K562 (cell line): ENCODE data around the gene NPIPB2. TPM values are rescaled to one million over a fixed set of nuclear protein-coding genes. Genes with fewer than 3 reads are reported as not detected.
A peak's percentile ranks its signal among the peaks of the same experiment; 100 is the strongest.

Experiments used
- ATF4 ChIP-seq: fragments of 450-650 bp; formaldehyde crosslinking; IDR thresholded peaks from 2 replicates; pipeline ENCODE4 v1.4.0; 2022; ENCODE audit warnings: mild to moderate bottlenecking, moderate library complexity
- ELK1 ChIP-seq: sonication (generic); formaldehyde crosslinking; IDR thresholded peaks from 2 replicates; pipeline ENCODE4 v1.8.1; 2022; ENCODE audit warnings: missing genetic modification reagents
- ELK3 ChIP-seq: fragments of 450-650 bp; formaldehyde crosslinking; IDR thresholded peaks from 2 replicates; pipeline ENCODE4 v1.4.0; 2020; ENCODE audit warnings: mild to moderate bottlenecking
- HINFP ChIP-seq: fragments of 450-650 bp; conservative IDR thresholded peaks from 2 replicates; pipeline ENCODE4 v1.6.1; 2016; ENCODE audit warnings: missing genetic modification characterization, low read depth, mild to moderate bottlenecking, control low read depth, missing compliant biosample characterization
- HMGN3 ChIP-seq: IDR thresholded peaks from 2 replicates; pipeline ENCODE4 v1.6.1; 2011; ENCODE audit warnings: borderline replicate concordance, low read depth, mild to moderate bottlenecking, mixed read lengths, low read length; ENCODE audit not compliant: insufficient read length; ENCODE audit errors: extremely low read depth
- L3MBTL2 ChIP-seq: fragments of 450-650 bp; IDR thresholded peaks from 2 replicates; pipeline ENCODE4 v1.6.1; 2016; ENCODE audit warnings: mild to moderate bottlenecking, moderate library complexity
- MXI1 ChIP-seq: IDR thresholded peaks from 2 replicates; pipeline ENCODE4 v1.6.1; 2011; ENCODE audit warnings: low read depth, mild to moderate bottlenecking, improper control_type of control experiment, low read length
- STAT5B ChIP-seq: fragments of 250-450 bp; sonication (Bioruptor Pico); IDR thresholded peaks from 2 replicates; pipeline ENCODE4 v1.8.0; 2021; ENCODE audit warnings: mild to moderate bottlenecking, inconsistent platforms
- THAP12 ChIP-seq: fragments of 250-450 bp; sonication (Bioruptor Pico); IDR thresholded peaks from 2 replicates; pipeline ENCODE4 v1.9.0; 2021; ENCODE audit warnings: mild to moderate bottlenecking, inconsistent platforms
- ZNF764 ChIP-seq: fragments of 250-450 bp; sonication (Bioruptor Pico); IDR thresholded peaks from 2 replicates; pipeline ENCODE4 v1.4.0; 2020; ENCODE audit warnings: low read depth, mild to moderate bottlenecking, moderate library complexity
- ZNF830 ChIP-seq: fragments of 250-450 bp; sonication (Bioruptor Pico); IDR thresholded peaks from 2 replicates; pipeline ENCODE4 v1.5.0; 2021; ENCODE audit warnings: mild to moderate bottlenecking
- polyA plus RNA-seq, 8 experiments: library from polyadenylated mRNA; depleted of rRNA in 4 of 8; stranded (reverse) in 5 of 8; unstranded in 3 of 8; fragments of >200 nt; fragmentation: Nextera tagmentation in 2 of 8; fragmentation: Illumina TruSeq in 1 of 8; extraction: Ambion mirVana in 2 of 8; extraction: Trizol in 1 of 8; gene quantifications; 2 replicates each; pipeline versions ENCODE4 v1.2.1 to v1.2.3, GENCODE V29; 2011 to 2014; ENCODE audit warnings: inconsistent platforms in 1 of 8, missing spikeins in 1 of 8
- total RNA-seq, 7 experiments: library from RNA; depleted of rRNA in 6 of 7; stranded (reverse); fragments of >200 nt in 6 of 7; fragmentation: Illumina TruSeq in 2 of 7; extraction: Trizol in 2 of 7; gene quantifications; 2 replicates each; pipeline versions ENCODE4 v1.2.1 to v1.2.3, GENCODE V29; 2011 to 2021; ENCODE audit warnings: low replicate concordance in 1 of 7
- TF ChIP-seq, protein P1 (sequence below): fragments of 450-650 bp; IDR thresholded peaks from 2 replicates; pipeline ENCODE4 v1.6.1; 2017; ENCODE audit warnings: mild to moderate bottlenecking, moderate library complexity

NPIPB2 gene
- total and polyA plus RNA-seq, 9 of the 15 experiments (the other 6 are each of a cell fraction or from before 2014, with no cell fraction given): 0.21 to 2.9 (median 1.6) TPM; not detected in 1

DNA sequence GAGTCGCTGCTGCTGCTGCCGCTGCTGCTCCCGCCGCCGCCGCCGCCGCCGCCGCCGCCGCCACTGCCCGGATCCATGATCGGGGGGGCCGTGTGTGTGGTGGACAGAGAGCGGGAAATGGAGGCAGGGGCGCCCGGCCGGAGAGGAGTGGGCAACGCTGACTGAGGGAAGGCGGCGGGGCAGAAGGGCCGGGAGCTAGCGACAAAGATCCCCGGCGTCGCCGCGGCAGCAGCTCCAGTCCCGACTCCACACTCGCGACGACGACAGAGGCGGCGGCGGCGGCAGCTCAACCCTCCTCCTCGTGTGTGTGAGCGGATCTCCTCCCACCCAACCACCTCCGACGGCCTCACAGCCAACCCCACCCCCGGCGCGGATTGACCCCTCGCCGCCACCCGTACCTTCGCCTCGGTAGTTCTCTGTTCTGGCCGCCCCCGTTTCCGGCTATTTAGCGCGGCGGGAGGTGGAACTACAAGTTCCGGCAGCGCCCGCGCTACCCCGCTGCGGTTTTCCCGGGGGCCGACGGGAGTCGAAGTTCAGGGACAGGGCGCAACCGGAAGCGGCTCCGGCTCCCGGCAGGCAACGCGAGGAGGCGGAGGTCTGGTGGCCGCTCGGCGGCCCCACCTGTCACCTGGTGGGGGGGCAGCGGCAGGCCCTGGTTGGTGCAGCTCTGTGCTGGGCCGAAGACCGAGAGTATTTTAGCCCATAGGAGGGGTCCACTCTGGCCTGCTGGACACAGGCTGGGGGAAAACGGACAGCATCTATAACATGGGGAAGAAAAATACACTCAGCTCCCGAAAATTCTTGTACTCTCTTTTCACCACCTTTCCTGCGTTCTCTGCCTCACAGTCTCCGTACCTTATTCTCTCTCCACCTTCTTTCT is 26.0 kb downstream of the NPIPB2 start, which contains the start of gene GSPT1 (continued):
- TF ChIP-seq ATF4 (peak; percentile 37; the same call in 1 of the 2 replicates), ELK3 (CRISPR knock-in tag) (no peak), THAP12 (peak; percentile 72; the same call in 1 of the 2 replicates), HMGN3 (peak; percentile 54), MXI1 (peak; percentile 83), ZNF764 (CRISPR knock-in tag) (peak; percentile 90), HINFP (tag) (no peak; the same call in 1 of the 2 replicates), ZNF830 (no peak), ELK1 (CRISPR knock-in tag) (no peak), STAT5B (no peak), L3MBTL2 (peak; percentile 78; the same call in 1 of the 2 replicates)
- TF ChIP-seq, protein P1, sequence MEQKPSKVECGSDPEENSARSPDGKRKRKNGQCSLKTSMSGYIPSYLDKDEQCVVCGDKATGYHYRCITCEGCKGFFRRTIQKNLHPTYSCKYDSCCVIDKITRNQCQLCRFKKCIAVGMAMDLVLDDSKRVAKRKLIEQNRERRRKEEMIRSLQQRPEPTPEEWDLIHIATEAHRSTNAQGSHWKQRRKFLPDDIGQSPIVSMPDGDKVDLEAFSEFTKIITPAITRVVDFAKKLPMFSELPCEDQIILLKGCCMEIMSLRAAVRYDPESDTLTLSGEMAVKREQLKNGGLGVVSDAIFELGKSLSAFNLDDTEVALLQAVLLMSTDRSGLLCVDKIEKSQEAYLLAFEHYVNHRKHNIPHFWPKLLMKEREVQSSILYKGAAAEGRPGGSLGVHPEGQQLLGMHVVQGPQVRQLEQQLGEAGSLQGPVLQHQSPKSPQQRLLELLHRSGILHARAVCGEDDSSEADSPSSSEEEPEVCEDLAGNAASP: no peak
